G401.6 (cell line): ENCODE measurements around the gene SMCO1.
"Not testable (repeated sequence)": the region's sequence is repeated elsewhere in the genome, so short reads cannot be mapped to it uniquely, and the experiment has no call there.

Experiments
- FAIRE-seq: peaks from 2 replicates; lab custom pipeline; 2012; peaks lifted over from hg19 to GRCh38; lab: Jason Lieb, UNC

Gene SMCO1

DNA sequence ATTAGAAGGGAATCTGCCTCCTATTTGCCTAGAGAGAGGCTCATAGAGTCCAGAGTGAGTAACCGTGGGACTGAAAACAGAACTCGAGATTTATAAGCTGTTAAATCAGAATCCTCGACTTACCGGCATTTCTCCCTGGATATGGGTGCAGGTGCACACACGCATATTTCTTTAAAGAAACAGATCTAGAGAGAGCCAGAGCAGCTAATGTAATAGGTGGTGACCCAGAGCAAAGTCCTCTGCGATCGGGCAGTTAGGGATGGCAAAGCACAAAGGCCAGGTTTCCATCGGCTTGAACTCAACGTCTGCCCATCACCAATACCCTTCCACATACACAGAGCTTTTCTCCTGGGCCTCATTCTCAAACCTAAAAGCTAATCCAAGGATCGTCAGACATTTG lies 25.4 kb downstream of the SMCO1 start:
- FAIRE-seq = no peak

GRCh38 chr3:196486263-196486662 lies 28.9 kb downstream of the SMCO1 start:
- FAIRE-seq = no peak

DNA sequence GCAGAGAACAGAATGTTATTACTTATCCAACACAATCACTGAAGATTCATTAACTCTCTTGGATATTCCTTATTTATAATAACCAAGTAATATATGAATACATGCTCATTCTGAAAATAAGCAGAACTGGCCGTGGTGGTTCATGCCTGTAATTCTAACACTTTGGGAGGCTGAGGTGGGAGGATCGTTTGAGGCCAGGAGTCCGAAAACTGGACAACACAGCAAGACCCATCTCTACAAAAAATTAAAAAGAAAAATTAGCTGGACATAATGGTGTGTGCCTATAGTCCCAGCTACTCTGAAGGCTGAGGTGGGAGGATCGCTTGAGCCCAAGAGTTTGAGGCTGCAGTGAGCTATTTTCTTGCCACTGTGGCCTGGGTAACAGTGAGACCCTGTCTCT lies 37.5 kb downstream of the SMCO1 start:
- FAIRE-seq = no peak

DNA sequence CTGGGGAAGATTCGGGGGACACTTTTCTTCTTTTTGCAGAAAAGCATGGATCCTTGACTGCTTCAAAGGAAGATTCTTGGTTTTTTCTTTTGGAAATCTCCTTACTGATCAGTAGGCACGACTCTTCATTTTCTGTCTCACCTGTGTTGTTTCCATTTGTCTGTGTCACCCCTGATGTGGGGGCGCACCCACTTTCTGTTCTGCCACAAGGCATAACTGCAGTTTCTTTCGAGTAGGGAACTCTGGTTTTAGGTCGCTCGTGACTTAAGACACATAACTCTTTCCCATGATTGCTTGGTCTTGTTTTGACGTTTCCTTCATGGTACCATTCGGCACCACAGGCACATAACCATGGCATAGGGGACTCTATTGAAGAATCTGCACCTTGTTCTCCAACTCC lies 42.9 kb downstream of the SMCO1 start:
- no peak for FAIRE-seq

DNA sequence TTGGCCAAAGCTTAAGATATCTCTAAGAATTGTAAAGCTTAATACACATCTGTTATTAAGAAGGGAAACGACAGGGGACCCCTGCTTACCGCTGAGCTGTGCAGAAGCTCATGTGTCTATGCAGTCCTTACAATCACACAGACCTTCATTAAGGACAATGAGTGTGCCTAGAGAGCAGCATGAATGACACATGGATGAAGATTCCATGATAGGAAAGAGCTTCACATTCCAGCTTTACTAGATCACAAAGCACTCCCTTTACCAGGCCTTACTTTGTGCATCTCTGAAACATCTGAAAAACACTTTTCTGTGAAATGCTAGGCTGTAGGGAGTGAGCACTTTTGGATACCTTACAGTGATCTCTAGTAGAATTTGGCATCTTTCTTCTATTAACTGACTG lies 43.6 kb downstream of the SMCO1 start:
- FAIRE-seq = no peak

GRCh38 chr3:196470182-196470581 lies 45.0 kb downstream of the SMCO1 start:
- FAIRE-seq = not testable (repeated sequence)

GRCh38 chr3:196463804-196464203 lies 51.3 kb downstream of the SMCO1 start:
- no peak for FAIRE-seq

DNA sequence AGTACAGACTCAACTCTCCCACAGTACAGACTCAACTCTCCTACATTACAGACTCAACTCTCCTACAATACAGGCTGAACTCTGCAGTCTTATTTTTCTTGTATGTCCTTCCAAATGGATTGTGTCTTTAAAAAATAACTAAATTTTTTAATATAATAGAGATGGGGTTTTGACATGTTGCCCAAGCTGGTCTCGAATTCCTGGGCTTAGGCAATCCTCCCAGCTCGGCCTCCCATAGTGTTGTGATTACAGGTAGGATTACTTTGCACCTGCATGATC lies 51.7 kb downstream of the SMCO1 start:
- no peak for FAIRE-seq

DNA sequence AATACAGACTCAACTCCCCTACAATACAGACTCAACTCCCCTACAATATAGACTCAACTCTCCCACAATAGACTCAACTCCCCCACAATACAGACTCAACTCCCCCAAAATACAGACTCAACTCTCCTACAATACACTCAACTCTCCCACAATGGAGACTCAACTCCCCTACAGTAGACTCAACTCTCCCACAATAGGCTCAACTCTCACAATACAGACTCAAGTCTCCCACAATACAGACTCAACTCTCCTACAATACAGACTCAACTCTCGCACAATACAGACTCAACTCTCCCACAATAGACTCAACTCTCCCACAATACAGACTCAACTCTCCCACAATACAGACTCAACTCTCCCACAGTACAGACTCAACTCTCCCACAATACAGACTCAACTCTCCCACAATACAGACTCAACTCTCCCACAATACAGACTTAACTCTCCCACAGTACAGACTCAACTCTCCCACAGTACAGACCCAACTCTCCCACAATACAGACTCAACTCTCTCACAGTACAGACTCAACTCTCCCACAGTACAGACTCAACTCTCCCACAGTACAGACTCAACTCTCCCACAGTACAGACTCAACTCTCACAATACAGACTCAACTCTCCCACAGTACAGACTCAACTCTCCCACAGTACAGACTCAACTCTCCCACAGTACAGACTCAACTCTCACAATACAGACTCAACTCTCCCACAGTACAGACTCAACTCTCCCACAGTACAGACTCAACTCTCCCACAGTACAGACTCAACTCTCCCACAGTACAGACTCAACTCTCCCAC lies 52.3 kb downstream of the SMCO1 start:
- not testable (repeated sequence) for FAIRE-seq

- FAIRE-seq = no peak
Measured at GRCh38 chr3:196458063-196458462, 57.1 kb downstream of the SMCO1 start.

DNA sequence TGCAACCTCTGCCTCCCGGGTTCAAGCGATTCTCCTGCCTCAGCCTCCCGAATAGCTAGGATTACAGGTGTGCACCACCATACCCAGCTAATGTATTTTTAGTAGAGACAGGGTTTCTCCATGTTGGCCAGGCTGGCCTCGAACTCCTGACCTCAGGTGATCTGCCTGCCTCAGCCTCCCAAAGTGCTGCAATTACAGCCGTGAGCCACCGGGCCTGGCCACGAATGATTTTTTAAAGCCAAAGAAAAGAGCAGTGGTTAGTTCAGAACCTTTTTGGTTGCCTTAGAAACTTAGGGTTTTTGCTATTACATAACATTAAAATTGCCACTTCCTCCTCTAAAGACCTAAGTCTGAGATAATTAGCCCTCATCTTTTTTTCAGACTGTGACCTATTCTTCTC lies 57.7 kb downstream of the SMCO1 start:
- FAIRE-seq = not testable (repeated sequence)
